ENCODE results near the gene CLDN10.

CLDN10 gene

DNA sequence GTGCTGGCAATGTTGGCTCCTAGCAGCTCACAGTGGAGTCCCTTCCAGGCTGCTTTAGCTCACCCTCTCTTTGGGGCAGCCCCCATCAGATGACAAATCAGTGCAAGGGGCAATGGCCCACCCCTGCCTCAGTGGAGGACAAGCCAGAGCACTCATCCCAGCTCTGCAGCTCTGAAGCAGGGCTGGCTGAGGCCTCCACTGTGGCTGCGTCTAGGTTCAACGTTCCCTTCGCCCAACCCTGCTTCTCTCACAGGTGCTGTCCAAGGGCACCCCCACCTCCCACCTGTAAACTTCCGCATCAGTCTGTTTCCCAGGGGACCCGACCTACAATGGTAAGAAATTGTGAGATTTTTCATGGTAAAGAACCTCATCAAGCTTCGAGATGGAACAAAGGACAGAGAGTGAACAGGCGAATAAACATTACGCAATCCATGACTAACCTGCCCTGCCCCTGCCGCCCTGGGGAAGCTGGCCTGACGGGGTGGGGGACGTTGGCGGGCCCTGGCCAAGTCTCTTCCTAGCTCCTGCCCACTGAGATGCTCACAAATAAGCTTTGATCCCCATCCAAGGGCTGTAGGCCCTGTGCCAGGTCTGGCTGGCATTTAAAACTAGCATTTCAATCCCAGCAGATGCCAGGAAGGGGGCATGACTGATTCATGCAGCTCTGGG, 51.5 kb downstream of the CLDN10 start:
- H3K4me1 ChIP-seq (ENCODE audit: low read length): peaks cover 14% of the 10 kb centered on the region
- H3K9ac ChIP-seq (ENCODE audit: low read length): no peak overlapping the region
- H3K79me2 ChIP-seq (ENCODE audit: low read length): no peaks in the 10 kb centered on the region
- H4K20me1 ChIP-seq (ENCODE audit: insufficient read depth, low read length): no peaks in the 10 kb centered on the region
- TF ChIP-seq, protein P1, sequence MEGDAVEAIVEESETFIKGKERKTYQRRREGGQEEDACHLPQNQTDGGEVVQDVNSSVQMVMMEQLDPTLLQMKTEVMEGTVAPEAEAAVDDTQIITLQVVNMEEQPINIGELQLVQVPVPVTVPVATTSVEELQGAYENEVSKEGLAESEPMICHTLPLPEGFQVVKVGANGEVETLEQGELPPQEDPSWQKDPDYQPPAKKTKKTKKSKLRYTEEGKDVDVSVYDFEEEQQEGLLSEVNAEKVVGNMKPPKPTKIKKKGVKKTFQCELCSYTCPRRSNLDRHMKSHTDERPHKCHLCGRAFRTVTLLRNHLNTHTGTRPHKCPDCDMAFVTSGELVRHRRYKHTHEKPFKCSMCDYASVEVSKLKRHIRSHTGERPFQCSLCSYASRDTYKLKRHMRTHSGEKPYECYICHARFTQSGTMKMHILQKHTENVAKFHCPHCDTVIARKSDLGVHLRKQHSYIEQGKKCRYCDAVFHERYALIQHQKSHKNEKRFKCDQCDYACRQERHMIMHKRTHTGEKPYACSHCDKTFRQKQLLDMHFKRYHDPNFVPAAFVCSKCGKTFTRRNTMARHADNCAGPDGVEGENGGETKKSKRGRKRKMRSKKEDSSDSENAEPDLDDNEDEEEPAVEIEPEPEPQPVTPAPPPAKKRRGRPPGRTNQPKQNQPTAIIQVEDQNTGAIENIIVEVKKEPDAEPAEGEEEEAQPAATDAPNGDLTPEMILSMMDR (IDR thresholded peaks at IDR 0.05; ENCODE audit: low read length): no peak
- no peak for TF ChIP-seq EZH2 (optimal IDR thresholded peaks at IDR 0.05; ENCODE audit: low read depth, low read length)
- TF ChIP-seq EZH2phosphoT487 (IDR thresholded peaks at IDR 0.05; ENCODE audit: low read length): no peak
- H3K27me3 ChIP-seq (replicated peaks; ENCODE audit: insufficient read depth, low read length): no peaks in the 10 kb centered on the region
- no peak overlapping the region for H2AFZ ChIP-seq (ENCODE audit: low read length)
- no peak overlapping the region for H3K4me3 ChIP-seq (ENCODE audit: low read length)
- no peak overlapping the region for H3K27ac ChIP-seq (ENCODE audit: low read length)
- peaks cover 15% of the 10 kb centered on the region for H3F3A ChIP-seq (ENCODE audit: insufficient read depth, low read length)
- no peaks in the 10 kb centered on the region for H3K36me3 ChIP-seq (replicated peaks; ENCODE audit: insufficient read depth, low read length)
- DNase-seq: no peak
- no peak overlapping the region for H3K4me2 ChIP-seq (ENCODE audit: low read depth, low read length)
- no peaks in the 10 kb centered on the region for H3K9me3 ChIP-seq (replicated peaks; ENCODE audit: insufficient read depth, low read length)
- no peaks in the 10 kb centered on the region for H3K9me2 ChIP-seq (replicated peaks; ENCODE audit: insufficient read depth, low read length)

DNA sequence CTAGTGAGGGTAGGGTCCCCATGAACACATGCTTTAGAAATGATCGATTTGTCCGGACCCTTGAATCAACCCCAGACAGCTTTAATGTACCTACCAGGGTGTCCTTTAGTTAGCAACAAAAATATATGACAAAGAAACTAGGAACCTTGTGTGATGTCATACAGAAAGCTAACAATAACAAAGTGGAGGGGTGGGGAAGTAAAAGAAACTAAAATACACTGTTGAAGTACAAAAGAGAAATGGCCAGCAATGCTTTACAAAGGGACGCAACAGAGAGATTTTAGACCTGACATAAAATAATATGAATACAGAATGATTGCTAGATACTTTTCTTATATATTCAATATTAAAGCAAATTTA, 52.0 kb downstream of the CLDN10 start:
- TF ChIP-seq EZH2 (optimal IDR thresholded peaks at IDR 0.05; ENCODE audit: low read depth, low read length) (no peak), EZH2phosphoT487 (IDR thresholded peaks at IDR 0.05; ENCODE audit: low read length) (no peak)
- TF ChIP-seq, protein P1 (IDR thresholded peaks at IDR 0.05; ENCODE audit: low read length): no peak
- DNase-seq: no peak
- Histone ChIP-seq H3K4me1 (ENCODE audit: low read length) (peaks cover 19% of the 10 kb centered on the region), H3K9me2 (replicated peaks; ENCODE audit: insufficient read depth, low read length) (no peaks in the 10 kb centered on the region), H3K36me3 (replicated peaks; ENCODE audit: insufficient read depth, low read length) (no peaks in the 10 kb centered on the region), H3K79me2 (ENCODE audit: low read length) (no peaks in the 10 kb centered on the region), H3K27ac (ENCODE audit: low read length) (no peak overlapping the region), H2AFZ (ENCODE audit: low read length) (no peak overlapping the region), H3F3A (ENCODE audit: insufficient read depth, low read length) (peaks cover 21% of the 10 kb centered on the region), H3K9me3 (replicated peaks; ENCODE audit: insufficient read depth, low read length) (no peaks in the 10 kb centered on the region), H3K4me3 (ENCODE audit: low read length) (no peak overlapping the region), H3K9ac (ENCODE audit: low read length) (no peak overlapping the region), H3K4me2 (ENCODE audit: low read depth, low read length) (no peak overlapping the region), H3K27me3 (replicated peaks; ENCODE audit: insufficient read depth, low read length) (no peaks in the 10 kb centered on the region), H4K20me1 (ENCODE audit: insufficient read depth, low read length) (no peaks in the 10 kb centered on the region)

DNA sequence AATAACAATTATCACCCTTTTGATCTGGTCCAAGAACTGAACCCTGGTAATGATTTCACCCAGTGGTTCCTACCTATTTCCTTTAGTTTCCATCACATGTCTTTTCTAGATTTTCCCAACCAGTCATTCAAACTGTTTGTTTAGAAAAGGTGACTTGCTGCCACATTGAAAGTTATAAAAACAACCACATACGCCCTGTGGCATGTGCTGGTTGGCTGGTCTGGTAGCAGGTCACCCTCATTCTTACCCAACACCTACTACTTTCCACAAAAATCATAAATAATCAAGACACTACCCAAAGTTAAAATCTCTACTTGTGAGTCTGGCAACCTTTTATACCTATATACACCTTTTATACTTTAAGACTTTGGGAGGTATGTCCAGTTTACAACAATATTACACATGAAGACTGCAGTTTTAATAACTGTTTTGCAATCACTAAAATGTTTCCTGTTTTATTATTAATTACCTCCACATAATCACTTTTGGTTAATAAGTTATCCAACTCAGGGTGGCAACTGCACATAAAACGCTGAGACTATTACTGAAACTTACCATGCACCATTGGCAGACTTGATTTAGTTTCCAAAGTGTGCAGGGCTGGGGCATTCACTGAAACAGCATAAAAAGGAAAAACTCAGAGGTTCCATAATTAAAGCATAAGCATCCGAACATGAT, 53.1 kb downstream of the CLDN10 start:
- Histone ChIP-seq H3K4me1 (ENCODE audit: low read length) (peaks cover 30% of the 10 kb centered on the region), H3K27me3 (replicated peaks; ENCODE audit: insufficient read depth, low read length) (no peaks in the 10 kb centered on the region), H3K9ac (ENCODE audit: low read length) (no peak overlapping the region), H2AFZ (ENCODE audit: low read length) (no peak overlapping the region), H3K4me2 (ENCODE audit: low read depth, low read length) (no peak overlapping the region), H3K27ac (ENCODE audit: low read length) (no peak overlapping the region), H3F3A (ENCODE audit: insufficient read depth, low read length) (peaks cover 24% of the 10 kb centered on the region), H3K4me3 (ENCODE audit: low read length) (no peak overlapping the region), H3K9me2 (replicated peaks; ENCODE audit: insufficient read depth, low read length) (no peaks in the 10 kb centered on the region), H3K36me3 (replicated peaks; ENCODE audit: insufficient read depth, low read length) (no peaks in the 10 kb centered on the region), H4K20me1 (ENCODE audit: insufficient read depth, low read length) (no peaks in the 10 kb centered on the region), H3K9me3 (replicated peaks; ENCODE audit: insufficient read depth, low read length) (no peaks in the 10 kb centered on the region), H3K79me2 (ENCODE audit: low read length) (no peaks in the 10 kb centered on the region)
- TF ChIP-seq EZH2 (optimal IDR thresholded peaks at IDR 0.05; ENCODE audit: low read depth, low read length) (no peak), EZH2phosphoT487 (IDR thresholded peaks at IDR 0.05; ENCODE audit: low read length) (no peak)
- TF ChIP-seq, protein P1 (IDR thresholded peaks at IDR 0.05; ENCODE audit: low read length): no peak
- no peak for DNase-seq
